NCI-H1436 (cell line): Measurements from ENCODE around the gene TIE1.
A peak's percentile ranks its signal among the peaks of the same experiment; 100 is the strongest.

Experiments used
- DNase-seq: peaks from one replicate; lab custom pipeline; 2025; lab: John Stamatoyannopoulos, UW

The TIE1 gene

GRCh38 chr1:43300378-43301094 lies at the start of gene TIE1:
Gene TIE1, plus strand, starts transcription at chr1:43300982. Its CDS starts 90 bp downstream, at chr1:43301072.
- no peak for DNase-seq

GRCh38 chr1:43251024-43251423 lies 49.8 kb upstream of the TIE1 start:
- no peak for DNase-seq

GRCh38 chr1:43252225-43252624 lies 48.6 kb upstream of the TIE1 start:
- DNase-seq: no peak

- DNase-seq: no peak
Observed at GRCh38 chr1:43253173-43253572, 47.6 kb upstream of the TIE1 start.

- no peak for DNase-seq
Observed at GRCh38 chr1:43253876-43254275, 46.9 kb upstream of the TIE1 start.

GRCh38 chr1:43255438-43256210 lies 45.2 kb upstream of the TIE1 start:
- DNase-seq: no peak

- DNase-seq: no peak
Observed at GRCh38 chr1:43256675-43257570, 43.9 kb upstream of the TIE1 start.

GRCh38 chr1:43258370-43258769 lies 42.4 kb upstream of the TIE1 start:
- DNase-seq: no peak

GRCh38 chr1:43265431-43265830 lies 35.4 kb upstream of the TIE1 start:
- no peak for DNase-seq

GRCh38 chr1:43266881-43267280 lies 33.9 kb upstream of the TIE1 start:
- DNase-seq: no peak

- no peak for DNase-seq
Observed at GRCh38 chr1:43267291-43267805, 33.4 kb upstream of the TIE1 start.

GRCh38 chr1:43267818-43268425 lies 32.9 kb upstream of the TIE1 start:
- DNase-seq: no peak

- DNase-seq: no peak
Observed at GRCh38 chr1:43269627-43270375, 31.0 kb upstream of the TIE1 start, which contains the start of gene TMEM125. Gene TMEM125, plus strand, starts transcription at chr1:43269983. Its CDS starts 2,740 bp downstream, at chr1:43272723.

GRCh38 chr1:43270421-43271095 lies 30.2 kb upstream of the TIE1 start:
- peak; percentile 42 for DNase-seq

- no peak for DNase-seq
Observed at GRCh38 chr1:43271186-43272118, 29.3 kb upstream of the TIE1 start.

- DNase-seq: no peak
Observed at GRCh38 chr1:43272161-43272560, 28.6 kb upstream of the TIE1 start.

GRCh38 chr1:43272576-43273571 lies 27.9 kb upstream of the TIE1 start:
- no peak for DNase-seq

GRCh38 chr1:43273708-43274107 lies 27.1 kb upstream of the TIE1 start:
- DNase-seq: no peak
